GM12875 (cell line): ENCODE measurements around the gene IL12B.
"Not testable (repeated sequence)": the region's sequence is repeated elsewhere in the genome, so short reads cannot be mapped to it uniquely, and the experiment has no call there.

Experiments
- H3K4me3 ChIP-seq: one replicate; pipeline ENCODE4 v1.5.1; 2011; ENCODE audit warnings: low read depth, low read length, control low read depth
- TF ChIP-seq, protein P1 (sequence below): IDR thresholded peaks from 2 replicates; pipeline ENCODE4 v1.5.1; 2011; ENCODE audit warnings: low read depth, mild to moderate bottlenecking, control low read depth, inconsistent platforms, low read length, moderate library complexity, borderline replicate concordance; ENCODE audit not compliant: insufficient read depth

IL12B gene

DNA sequence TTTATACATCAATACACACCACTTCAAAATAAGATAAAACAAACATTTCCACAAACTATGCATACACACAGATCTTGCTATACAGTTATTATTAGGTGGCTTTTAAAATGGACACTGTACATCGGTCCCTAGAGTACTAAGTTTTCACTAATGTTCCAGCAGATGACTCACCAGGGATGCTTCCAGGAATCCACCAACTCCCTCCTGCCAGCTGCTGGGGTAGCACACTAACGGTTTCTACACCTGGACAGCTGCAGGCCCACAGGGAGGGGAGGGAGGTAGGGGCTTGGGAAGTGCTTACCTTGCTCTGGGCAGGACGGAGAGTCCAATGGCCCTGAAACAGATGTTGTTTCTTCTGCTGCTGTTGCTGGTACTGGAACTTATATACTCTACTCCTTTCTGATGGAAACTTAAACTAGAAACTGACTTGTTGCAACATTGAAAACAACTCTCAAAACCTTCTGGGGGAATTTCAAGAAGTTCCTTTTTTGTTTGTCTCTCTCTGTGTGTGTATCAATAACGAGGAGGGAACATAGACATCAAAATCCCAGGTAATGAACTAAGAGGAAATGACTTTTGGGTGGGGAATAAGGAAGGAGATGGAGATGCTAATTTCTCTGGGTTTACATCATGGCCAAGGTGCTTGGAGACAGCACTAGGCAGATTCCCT, at the start of gene IL12B:
IL12B (minus strand) TSS at position 357 of the 670 bp plus-strand sequence. CDS start 3,705 bp downstream, outside the sequence.
- TF ChIP-seq, protein P1, sequence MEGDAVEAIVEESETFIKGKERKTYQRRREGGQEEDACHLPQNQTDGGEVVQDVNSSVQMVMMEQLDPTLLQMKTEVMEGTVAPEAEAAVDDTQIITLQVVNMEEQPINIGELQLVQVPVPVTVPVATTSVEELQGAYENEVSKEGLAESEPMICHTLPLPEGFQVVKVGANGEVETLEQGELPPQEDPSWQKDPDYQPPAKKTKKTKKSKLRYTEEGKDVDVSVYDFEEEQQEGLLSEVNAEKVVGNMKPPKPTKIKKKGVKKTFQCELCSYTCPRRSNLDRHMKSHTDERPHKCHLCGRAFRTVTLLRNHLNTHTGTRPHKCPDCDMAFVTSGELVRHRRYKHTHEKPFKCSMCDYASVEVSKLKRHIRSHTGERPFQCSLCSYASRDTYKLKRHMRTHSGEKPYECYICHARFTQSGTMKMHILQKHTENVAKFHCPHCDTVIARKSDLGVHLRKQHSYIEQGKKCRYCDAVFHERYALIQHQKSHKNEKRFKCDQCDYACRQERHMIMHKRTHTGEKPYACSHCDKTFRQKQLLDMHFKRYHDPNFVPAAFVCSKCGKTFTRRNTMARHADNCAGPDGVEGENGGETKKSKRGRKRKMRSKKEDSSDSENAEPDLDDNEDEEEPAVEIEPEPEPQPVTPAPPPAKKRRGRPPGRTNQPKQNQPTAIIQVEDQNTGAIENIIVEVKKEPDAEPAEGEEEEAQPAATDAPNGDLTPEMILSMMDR: no peak
- H3K4me3 ChIP-seq: no peak within 1 kb of the TSS

DNA sequence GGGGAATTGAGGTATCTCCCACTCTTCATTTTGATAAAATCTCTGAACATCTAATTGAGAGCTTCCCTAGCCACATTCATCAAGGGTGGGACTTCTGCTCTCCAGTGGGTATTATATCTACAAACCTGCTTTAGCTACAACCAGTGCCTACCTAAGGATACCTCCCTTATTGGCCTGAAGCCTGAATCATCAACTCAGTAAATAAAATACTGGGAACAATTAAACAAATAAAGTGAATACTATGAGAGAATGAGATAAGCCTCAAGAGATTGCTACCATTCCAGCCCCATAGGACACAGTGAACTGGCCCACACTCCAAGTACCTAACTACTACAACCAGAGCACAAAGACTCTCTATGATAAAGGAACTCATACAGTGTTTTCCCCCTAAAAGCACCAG, 47.4 kb upstream of the IL12B start:
- TF ChIP-seq, protein P1: no peak
- H3K4me3 ChIP-seq: no peak overlapping the region

DNA sequence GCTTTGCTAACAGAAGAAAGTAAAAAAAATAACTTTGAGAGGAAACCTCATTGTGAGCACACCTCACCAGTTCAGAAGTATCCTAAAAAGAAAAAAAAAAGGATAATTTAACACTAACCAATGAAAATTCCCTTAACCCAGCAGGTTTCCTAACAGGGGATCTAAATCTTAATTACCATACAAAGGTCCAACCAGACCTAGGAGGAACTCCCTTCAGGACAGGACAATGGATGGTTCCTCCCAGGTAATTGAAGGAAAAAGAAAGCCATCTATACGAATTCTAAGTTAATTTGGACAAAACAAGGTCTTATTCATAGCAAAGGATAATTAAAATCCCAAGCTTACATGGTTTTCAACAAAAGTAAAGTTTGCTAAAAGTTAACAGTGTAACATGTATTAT, 37.6 kb upstream of the IL12B start:
- H3K4me3 ChIP-seq: not testable (repeated sequence)

DNA sequence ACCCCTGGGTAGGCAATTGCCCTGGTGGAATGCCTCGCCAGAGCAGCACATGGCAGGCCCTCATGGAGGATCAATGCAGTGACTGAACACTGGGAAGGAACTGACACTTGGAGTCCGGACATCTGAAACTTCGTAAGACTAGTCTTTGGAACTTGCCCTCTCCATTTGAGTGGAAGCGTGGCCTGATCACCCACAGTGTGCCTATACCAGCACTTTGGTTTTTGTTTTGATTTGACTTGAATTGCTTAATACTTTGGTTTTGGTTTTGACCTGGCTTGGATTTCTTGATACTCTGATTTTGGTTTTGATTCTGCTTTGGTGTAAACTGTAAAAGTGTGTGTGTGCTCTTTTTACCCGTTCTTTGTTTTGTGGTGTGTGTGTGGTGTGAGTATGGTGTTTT, 36.5 kb upstream of the IL12B start:
- not testable (repeated sequence) for H3K4me3 ChIP-seq

DNA sequence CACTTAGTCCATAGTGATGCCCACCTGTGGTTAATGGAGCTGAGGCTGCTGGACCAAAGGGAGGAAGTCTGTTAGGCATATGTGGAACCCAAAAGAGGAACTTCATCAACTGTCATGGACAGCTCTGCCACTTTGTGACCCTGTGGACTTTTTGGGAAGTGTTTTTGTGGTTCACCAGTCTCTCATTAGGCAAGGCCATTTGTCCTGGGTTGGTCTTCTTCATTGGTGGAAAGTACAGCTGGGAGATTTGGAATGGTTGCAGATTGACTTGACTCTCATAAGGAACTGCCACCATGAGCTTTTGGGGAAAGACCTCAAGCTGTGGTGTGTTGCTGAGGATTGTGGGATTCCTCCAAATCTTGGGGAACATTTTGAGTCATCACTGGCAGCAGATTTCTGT, 31.9 kb upstream of the IL12B start:
- TF ChIP-seq, protein P1: no peak
- H3K4me3 ChIP-seq: no peak overlapping the region

DNA sequence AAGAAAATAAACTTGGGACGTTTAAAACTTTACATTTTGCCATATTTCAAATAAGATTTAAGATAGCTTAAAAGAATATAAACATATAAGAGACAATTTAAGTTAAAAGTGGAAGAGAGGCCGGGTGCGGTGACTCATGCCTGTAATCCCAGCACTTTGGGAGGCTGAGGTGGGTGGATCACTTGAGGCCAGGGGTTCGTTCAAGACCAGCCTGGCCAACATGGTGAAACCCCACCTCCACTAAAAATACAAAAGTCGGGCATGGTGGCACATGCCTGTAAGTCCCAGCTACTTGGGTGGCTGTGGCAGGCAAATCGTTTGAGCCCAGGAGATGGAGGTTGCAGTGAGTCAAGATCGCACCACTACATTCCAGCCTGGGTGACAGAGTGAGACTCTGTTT, 29.6 kb upstream of the IL12B start:
- not testable (repeated sequence) for H3K4me3 ChIP-seq

DNA sequence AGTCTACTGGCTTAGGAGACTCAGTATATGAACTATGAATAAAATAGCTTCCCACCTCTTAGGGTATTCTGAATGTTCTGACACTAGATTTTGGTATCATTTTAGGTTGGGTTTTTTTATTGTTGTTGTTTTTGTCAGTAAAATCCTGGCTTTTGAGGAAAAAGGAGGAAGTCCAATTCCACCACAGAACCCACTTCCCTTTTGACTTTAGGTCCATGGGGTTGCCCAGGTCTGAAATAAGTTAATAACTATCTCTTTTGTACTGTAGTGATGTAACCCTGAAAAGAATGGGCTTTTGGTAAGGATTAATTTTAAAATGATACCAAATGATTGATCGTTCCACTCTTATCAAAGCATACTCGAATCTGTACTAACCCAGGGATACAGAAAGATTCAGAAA, 29.1 kb upstream of the IL12B start:
- TF ChIP-seq, protein P1: no peak
- no peak overlapping the region for H3K4me3 ChIP-seq

DNA sequence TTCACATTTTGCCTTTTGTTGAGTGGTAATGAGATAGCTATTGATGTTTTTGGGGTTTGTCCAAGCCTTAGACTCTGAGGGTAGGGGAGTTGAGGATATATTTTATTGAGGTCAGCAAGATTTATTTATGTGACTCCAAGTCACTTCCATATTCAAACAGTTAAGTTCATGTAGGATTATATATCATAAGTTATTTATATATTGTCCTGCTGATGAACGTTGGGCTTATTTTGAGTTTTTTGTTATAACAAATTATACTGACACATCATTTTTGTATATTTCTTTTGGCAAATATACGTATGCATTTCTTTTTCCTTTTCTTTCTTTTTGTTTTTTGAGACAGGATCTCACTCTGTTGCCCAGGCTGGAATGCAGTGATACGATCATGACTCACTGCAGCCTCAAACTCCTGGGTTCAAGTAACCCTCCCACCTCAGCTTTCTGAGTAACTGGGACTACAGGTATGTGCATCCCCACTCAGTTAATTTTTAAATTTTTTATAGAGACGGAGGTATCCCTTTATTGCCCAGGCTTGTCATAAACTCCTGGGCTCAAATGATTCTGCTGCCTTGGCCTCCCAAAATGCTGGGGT, 23.5 kb upstream of the IL12B start:
- TF ChIP-seq, protein P1: no peak
- H3K4me3 ChIP-seq: no peak overlapping the region

DNA sequence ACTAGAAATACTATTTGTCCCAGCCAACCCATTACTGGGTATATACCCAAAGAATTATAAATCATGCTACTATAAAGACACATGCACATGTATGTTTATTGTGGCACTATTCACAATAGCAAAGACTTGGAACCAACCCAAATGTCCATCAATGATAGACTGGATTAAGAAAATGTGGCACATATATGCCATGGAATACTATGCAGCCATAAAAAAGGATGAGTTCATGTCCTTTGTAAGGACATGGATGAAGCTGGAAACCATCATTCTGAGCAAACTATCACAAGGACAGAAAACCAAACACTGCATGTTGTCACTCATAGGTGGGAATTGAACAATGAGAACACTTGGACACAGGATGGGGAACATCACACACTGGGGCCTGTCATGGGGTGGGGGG, 20.4 kb upstream of the IL12B start:
- not testable (repeated sequence) for H3K4me3 ChIP-seq

DNA sequence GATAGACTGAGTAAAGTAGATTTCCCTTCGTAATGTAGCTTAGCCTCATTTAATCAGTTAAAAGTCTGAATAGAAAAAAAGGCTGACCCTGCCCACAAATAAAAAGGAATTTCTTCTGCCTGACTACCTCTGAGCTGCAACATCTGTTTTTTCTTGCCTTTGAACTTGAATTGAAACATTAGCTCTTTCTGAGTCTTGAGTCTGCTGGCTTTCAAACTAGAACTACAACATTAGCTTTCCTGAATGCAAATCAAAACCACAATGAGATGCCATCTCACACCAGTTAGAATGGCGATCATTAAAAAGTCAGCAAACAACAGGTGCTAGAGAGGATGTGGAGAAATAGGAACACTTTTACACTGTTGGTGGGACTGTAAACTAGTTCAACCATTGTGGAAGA, 19.9 kb upstream of the IL12B start:
- not testable (repeated sequence) for H3K4me3 ChIP-seq
